ENCODE results near the gene SCMH1. TPM values are rescaled to one million over a fixed set of nuclear protein-coding genes. Genes with fewer than 3 reads are reported as not detected.

Gene SCMH1
- polyA plus RNA-seq, 1 of the 3 experiments (the other 2 are of a cell fraction) = 38.5 TPM

GRCh38 chr1:41278076-41278475 lies 36.0 kb upstream of the SCMH1 start:
- H3F3A ChIP-seq (replicated peaks; ENCODE audit: insufficient read depth) = no peaks in the 10 kb centered on the region
- 77% methylated on average over 3 of the region's 3 CpGs for WGBS (ENCODE audit: low lambda C conversion rate)
- ChIA-PET POLR2A (no interaction called here), CTCF (interaction anchor here (0.9 to 1.5 kb wide), 5 partner anchors 11 to 155 kb away, joined by 4 to 5 read pairs (median 5); no protein-coding TSS in a partner anchor)
- no peaks in the 10 kb centered on the region for H4K20me1 ChIP-seq (ENCODE audit: insufficient read depth)
- H3K4me3 ChIP-seq (ENCODE audit: low read depth in 2 of 2, low read length in 1 of 2) = no peak overlapping the region
- DNase-seq = no peak
- peaks cover 0 to 4% of the 10 kb centered on the region in 2 experiments; a peak in 1 of 4 replicates for H3K4me1 ChIP-seq (ENCODE audit: control insufficient read depth in 1 of 2, insufficient read depth in 2 of 2, low read depth in 1 of 2, low read length in 1 of 2)
- no peaks in the 10 kb centered on the region for H3K9me2 ChIP-seq
- H3K36me3 ChIP-seq (replicated peaks in 1 of 2; ENCODE audit: control insufficient read depth in 1 of 2, insufficient read depth in 2 of 2, low read length in 1 of 2) = no peaks in the 10 kb centered on the region
- H3K4me2 ChIP-seq = no peak overlapping the region
- no peaks in the 10 kb centered on the region for H3K79me2 ChIP-seq (ENCODE audit: insufficient read depth)
- TF ChIP-seq PBX3 (IDR thresholded peaks at IDR 0.05) (no peak), CHD2 (IDR thresholded peaks at IDR 0.05; ENCODE audit: low read length, partially characterized antibody) (no peak), MEF2A (IDR thresholded peaks at IDR 0.05; ENCODE audit: borderline replicate concordance, low read depth) (no peak), TCF12 (IDR thresholded peaks at IDR 0.05) (no peak), NFIC (IDR thresholded peaks at IDR 0.05; ENCODE audit: borderline replicate concordance) (no peak), EP300 (IDR thresholded peaks at IDR 0.05; ENCODE audit: borderline replicate concordance in 1 of 2, low read depth in 1 of 2, low read length in 1 of 2) (no peak), MAX (IDR thresholded peaks at IDR 0.05; ENCODE audit: low read depth) (no peak), FOXM1 (IDR thresholded peaks at IDR 0.05; ENCODE audit: low read depth) (no peak)
- TF ChIP-seq, protein P1, sequence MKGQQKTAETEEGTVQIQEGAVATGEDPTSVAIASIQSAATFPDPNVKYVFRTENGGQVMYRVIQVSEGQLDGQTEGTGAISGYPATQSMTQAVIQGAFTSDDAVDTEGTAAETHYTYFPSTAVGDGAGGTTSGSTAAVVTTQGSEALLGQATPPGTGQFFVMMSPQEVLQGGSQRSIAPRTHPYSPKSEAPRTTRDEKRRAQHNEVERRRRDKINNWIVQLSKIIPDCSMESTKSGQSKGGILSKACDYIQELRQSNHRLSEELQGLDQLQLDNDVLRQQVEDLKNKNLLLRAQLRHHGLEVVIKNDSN (IDR thresholded peaks at IDR 0.05; ENCODE audit: borderline replicate concordance, low read depth) = no peak
- TF ChIP-seq, protein P2, sequence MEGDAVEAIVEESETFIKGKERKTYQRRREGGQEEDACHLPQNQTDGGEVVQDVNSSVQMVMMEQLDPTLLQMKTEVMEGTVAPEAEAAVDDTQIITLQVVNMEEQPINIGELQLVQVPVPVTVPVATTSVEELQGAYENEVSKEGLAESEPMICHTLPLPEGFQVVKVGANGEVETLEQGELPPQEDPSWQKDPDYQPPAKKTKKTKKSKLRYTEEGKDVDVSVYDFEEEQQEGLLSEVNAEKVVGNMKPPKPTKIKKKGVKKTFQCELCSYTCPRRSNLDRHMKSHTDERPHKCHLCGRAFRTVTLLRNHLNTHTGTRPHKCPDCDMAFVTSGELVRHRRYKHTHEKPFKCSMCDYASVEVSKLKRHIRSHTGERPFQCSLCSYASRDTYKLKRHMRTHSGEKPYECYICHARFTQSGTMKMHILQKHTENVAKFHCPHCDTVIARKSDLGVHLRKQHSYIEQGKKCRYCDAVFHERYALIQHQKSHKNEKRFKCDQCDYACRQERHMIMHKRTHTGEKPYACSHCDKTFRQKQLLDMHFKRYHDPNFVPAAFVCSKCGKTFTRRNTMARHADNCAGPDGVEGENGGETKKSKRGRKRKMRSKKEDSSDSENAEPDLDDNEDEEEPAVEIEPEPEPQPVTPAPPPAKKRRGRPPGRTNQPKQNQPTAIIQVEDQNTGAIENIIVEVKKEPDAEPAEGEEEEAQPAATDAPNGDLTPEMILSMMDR (IDR thresholded peaks at IDR 0.05) = no peak
- TF ChIP-seq, protein P3, sequence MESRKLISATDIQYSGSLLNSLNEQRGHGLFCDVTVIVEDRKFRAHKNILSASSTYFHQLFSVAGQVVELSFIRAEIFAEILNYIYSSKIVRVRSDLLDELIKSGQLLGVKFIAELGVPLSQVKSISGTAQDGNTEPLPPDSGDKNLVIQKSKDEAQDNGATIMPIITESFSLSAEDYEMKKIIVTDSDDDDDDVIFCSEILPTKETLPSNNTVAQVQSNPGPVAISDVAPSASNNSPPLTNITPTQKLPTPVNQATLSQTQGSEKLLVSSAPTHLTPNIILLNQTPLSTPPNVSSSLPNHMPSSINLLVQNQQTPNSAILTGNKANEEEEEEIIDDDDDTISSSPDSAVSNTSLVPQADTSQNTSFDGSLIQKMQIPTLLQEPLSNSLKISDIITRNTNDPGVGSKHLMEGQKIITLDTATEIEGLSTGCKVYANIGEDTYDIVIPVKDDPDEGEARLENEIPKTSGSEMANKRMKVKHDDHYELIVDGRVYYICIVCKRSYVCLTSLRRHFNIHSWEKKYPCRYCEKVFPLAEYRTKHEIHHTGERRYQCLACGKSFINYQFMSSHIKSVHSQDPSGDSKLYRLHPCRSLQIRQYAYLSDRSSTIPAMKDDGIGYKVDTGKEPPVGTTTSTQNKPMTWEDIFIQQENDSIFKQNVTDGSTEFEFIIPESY (IDR thresholded peaks at IDR 0.05; ENCODE audit: borderline replicate concordance, low read depth) = no peak
- no peak overlapping the region for H2AFZ ChIP-seq (ENCODE audit: low read depth)
- H3K9me3 ChIP-seq = no peaks in the 10 kb centered on the region
- H3K27ac ChIP-seq (ENCODE audit: low read depth in 2 of 2, low read length in 1 of 2) = no peak overlapping the region
- no peaks in the 10 kb centered on the region; the same call in 1 of the 2 replicates for H3K27me3 ChIP-seq (ENCODE audit: insufficient read depth)
- H3K9ac ChIP-seq = no peak overlapping the region

All from SK-N-SH (cell line).